ENCODE results near the gene OR6B3. TPM values are rescaled to one million over a fixed set of nuclear protein-coding genes. Genes with fewer than 3 reads are reported as not detected.

OR6B3 gene
- total RNA-seq, 1 donor from 2014 or later: not detected

- Mint-ChIP-seq H3K4me1 (ENCODE audit: low read depth) (no peaks in the 10 kb centered on the region), H3K27ac (no peak overlapping the region), H3K36me3 (ENCODE audit: low read depth) (no peaks in the 10 kb centered on the region), H3K4me3 (ENCODE audit: low read depth) (no peak overlapping the region), H3K27me3 (ENCODE audit: low read depth) (peaks cover 34% of the 10 kb centered on the region), H3K9me3 (no peaks in the 10 kb centered on the region)
- DNase-seq (ENCODE audit: low spot score): no peak
- intact Hi-C loops (cut with micrococcal nuclease): no loop called here
Measured at GRCh38 chr2:240033330-240033678, 20.0 kb downstream of the OR6B3 start.

DNA sequence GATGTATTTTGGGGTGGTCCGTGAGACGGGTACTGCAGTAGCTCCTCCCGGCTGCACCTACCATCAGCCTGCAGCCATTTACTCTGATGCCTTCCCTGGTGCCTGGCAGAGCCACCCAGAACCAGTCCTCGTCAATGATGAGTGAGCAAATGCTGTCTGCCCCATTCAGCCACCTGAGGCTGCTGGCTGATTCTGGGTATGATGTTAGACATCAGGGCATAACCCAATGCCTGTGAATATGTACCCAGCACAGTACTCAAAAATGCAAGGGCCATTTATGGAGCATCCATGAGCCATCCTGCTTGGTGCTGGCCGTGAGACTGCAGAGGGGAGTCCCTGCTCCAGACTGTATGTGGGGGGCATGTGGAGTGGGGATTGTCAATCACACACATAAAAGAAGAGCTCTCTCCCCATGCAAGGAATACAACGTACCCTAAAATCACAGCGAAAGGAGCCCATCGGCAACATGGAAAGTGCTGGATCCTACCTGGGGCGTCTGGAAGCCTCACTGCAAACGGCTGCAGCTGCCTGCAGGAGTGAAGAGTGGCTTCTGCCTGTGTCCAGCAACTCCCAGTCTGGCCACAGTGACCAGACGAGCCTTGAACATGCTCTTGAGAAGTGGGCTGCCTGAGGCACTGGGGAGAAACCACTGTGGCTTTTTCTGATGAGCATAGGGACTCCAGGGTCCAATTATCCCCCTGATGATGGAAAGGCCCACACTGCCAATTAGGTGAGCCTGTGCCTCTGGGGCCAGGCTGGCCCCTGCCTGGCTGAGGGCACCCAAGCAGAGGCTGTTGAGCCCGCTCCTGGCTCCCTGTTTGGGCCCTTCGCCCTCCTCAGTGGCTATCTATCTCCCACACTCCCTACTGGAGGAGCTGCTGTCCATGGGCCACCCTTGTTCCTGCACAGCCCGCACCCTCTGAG is 20.7 kb downstream of the OR6B3 start:
- Mint-ChIP-seq H3K9me3 (no peaks in the 10 kb centered on the region), H3K4me3 (ENCODE audit: low read depth) (no peak overlapping the region), H3K4me1 (ENCODE audit: low read depth) (no peaks in the 10 kb centered on the region), H3K27ac (no peak overlapping the region), H3K27me3 (ENCODE audit: low read depth) (peaks cover 36% of the 10 kb centered on the region), H3K36me3 (ENCODE audit: low read depth) (no peaks in the 10 kb centered on the region)
- intact Hi-C loops (cut with micrococcal nuclease): no loop called here
- DNase-seq (ENCODE audit: low spot score): no peak

DNA sequence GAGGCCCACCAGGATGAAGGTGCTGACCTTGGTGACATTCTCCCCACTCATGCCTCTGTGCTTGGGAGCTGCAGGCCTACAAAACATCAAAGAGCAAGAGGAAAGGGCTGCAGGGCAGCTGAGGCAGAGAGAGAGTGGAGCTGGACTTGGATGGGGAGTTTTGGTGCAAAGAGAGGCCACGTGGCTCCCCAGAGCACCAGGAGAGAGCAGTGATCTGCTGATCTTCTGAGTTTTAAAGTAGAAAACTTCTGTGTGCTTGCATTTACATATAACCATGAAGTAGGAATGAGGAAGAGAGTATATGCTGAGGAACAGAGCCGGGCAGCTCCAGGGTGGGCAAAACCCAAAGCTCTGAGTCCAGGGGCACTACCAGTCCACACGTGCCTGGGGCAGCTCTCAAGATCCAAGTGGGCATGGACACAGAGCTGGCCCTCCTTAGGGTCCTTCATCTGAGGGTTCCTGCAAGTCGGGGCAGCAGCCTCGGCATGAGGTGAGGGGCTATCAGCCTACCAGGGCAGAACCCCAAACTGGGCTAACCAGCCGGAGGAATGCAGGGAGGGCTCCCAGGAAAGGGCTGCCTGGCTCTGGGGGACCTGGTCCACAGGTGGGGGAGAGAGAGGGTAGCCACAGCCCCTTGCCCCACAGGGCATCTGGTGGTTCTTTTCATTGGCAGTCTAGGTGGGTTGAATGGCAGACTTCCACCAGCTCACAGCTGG is 22.8 kb downstream of the OR6B3 start, which contains the start of gene OR6B2:
Gene OR6B2 (minus strand): TSS at position 51 of the 716 bp plus-strand sequence. CDS start 0 bp downstream, at position 51.
- Mint-ChIP-seq H3K4me3 (ENCODE audit: low read depth) (no peak within 1 kb of the TSS), H3K9me3 (no peaks in the 10 kb centered on the region), H3K27ac (no peak within 1 kb of the TSS), H3K36me3 (ENCODE audit: low read depth) (no peaks in the 10 kb centered on the region), H3K27me3 (ENCODE audit: low read depth) (peaks cover 23% of the 10 kb centered on the region), H3K4me1 (ENCODE audit: low read depth) (no peaks in the 10 kb centered on the region)
- DNase-seq (ENCODE audit: low spot score): no peak
- intact Hi-C loops (cut with micrococcal nuclease): no loop called here

GRCh38 chr2:240024766-240025165 is 28.6 kb downstream of the OR6B3 start:
- intact Hi-C loops (cut with micrococcal nuclease): loop anchor here (2.0 to 10.0 kb wide), 3 partner anchors 110 to 1290 kb away; partner anchors contain the start of genes COPS9, DUSP28, HDLBP and SEPTIN2
- H3K36me3 Mint-ChIP-seq (ENCODE audit: low read depth): peaks cover 16% of the 10 kb centered on the region
- peaks cover 2% of the 10 kb centered on the region for H3K27me3 Mint-ChIP-seq (ENCODE audit: low read depth)
- H3K9me3 Mint-ChIP-seq: no peaks in the 10 kb centered on the region
- H3K4me1 Mint-ChIP-seq (ENCODE audit: low read depth): peaks cover 19% of the 10 kb centered on the region
- H3K27ac Mint-ChIP-seq: peak overlapping the region; percentile 90
- H3K4me3 Mint-ChIP-seq (ENCODE audit: low read depth): peak overlapping the region; percentile 96
- DNase-seq (ENCODE audit: low spot score): peak; percentile 17

DNA sequence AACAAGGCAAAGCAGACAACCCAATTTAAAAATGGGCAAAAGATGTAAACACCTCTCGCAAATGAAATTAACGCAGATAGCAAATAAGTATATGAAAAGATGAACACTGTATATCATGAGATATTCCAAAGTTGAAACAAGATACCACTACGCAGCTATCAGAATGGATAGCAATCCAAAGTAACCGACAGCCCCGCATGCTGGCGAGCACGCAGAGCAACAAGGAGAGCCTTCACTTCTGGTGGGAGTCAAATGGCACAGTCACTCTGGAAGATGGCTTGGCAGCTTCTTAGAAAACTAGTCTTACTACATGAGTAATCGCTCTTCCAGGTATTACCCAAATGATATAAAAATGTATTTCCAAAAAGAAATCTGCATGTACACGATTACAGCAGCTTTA is 29.5 kb downstream of the OR6B3 start:
- peaks cover 2% of the 10 kb centered on the region for H3K27me3 Mint-ChIP-seq (ENCODE audit: low read depth)
- intact Hi-C loops (cut with micrococcal nuclease): loop anchor here (2.0 to 10.0 kb wide), 3 partner anchors 111 to 1291 kb away; partner anchors contain the start of genes COPS9, DUSP28, HDLBP and SEPTIN2
- H3K36me3 Mint-ChIP-seq (ENCODE audit: low read depth): peaks cover 21% of the 10 kb centered on the region
- peaks cover 19% of the 10 kb centered on the region for H3K4me1 Mint-ChIP-seq (ENCODE audit: low read depth)
- no peak for DNase-seq (ENCODE audit: low spot score)
- H3K27ac Mint-ChIP-seq: peak overlapping the region; percentile 28
- no peaks in the 10 kb centered on the region for H3K9me3 Mint-ChIP-seq
- peak overlapping the region; percentile 96 for H3K4me3 Mint-ChIP-seq (ENCODE audit: low read depth)

GRCh38 chr2:240021488-240022104 is 31.7 kb downstream of the OR6B3 start:
- DNase-seq (ENCODE audit: low spot score): peak; percentile 48
- peaks cover 41% of the 10 kb centered on the region for H3K36me3 Mint-ChIP-seq (ENCODE audit: low read depth)
- peaks cover 19% of the 10 kb centered on the region for H3K4me1 Mint-ChIP-seq (ENCODE audit: low read depth)
- no peak overlapping the region for H3K4me3 Mint-ChIP-seq (ENCODE audit: low read depth)
- no peak overlapping the region for H3K27ac Mint-ChIP-seq
- no peaks in the 10 kb centered on the region for H3K27me3 Mint-ChIP-seq (ENCODE audit: low read depth)
- no peaks in the 10 kb centered on the region for H3K9me3 Mint-ChIP-seq
- intact Hi-C loops (cut with micrococcal nuclease): loop anchor here (10.0 kb wide), 2 partner anchors 113 to 1293 kb away; partner anchors contain the start of genes COPS9, HDLBP and SEPTIN2

DNA sequence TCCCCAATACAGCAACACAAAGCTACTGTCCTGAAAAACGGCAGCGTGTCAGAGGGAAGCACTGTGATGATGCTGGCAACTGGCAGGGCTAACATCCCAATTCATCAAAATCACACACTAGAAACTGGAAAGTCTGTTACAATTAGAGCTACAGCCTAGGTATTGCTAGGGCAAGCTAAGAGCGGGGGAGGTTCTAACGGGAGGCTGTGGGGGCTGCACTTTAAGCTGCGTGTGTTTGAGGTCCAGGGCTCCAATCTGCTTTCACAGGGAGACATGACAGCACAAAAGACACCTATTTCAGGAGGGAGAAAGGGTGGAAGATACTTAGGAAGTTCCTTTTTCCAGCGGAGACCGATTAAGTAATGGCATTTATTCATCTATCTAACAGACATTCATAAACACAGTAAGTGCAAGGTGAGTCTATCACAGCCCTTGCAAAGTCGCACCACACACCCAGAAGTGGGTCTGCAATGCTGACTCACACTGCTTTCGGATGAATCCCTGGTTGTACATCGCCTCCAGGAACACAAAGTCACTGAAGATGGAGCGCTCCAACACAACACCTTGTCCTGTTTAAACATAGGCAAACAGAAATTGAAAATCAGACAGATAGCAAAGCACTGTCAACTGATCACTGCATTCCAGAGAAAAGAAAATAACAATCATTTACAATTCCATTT is 35.1 kb downstream of the OR6B3 start:
- Mint-ChIP-seq H3K9me3 (no peaks in the 10 kb centered on the region), H3K27ac (no peak overlapping the region), H3K27me3 (ENCODE audit: low read depth) (no peaks in the 10 kb centered on the region), H3K4me3 (ENCODE audit: low read depth) (no peak overlapping the region), H3K36me3 (ENCODE audit: low read depth) (peaks cover 59% of the 10 kb centered on the region), H3K4me1 (ENCODE audit: low read depth) (peaks cover 6% of the 10 kb centered on the region)
- intact Hi-C loops (cut with micrococcal nuclease): no loop called here
- no peak for DNase-seq (ENCODE audit: low spot score)

DNA sequence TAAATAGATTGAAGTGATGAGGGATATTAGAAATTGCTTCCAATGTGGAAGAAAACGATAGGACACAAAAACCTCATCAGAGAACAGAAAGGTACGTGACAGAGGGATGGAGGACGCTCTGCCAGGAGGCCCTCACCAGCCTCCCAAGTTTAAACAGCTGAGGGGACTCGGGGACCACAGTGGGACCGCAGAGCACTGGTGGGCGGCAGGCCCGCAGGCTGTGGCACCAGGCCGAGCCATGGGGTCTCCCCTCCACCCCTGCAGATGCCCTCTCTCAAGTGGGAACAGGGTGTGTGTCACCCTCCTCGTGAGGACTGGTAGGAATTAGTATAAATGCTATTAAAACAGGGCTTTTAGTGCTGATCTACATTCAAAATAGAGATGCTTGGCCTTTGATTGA is 39.0 kb downstream of the OR6B3 start:
- no peaks in the 10 kb centered on the region for H3K27me3 Mint-ChIP-seq (ENCODE audit: low read depth)
- no peaks in the 10 kb centered on the region for H3K4me1 Mint-ChIP-seq (ENCODE audit: low read depth)
- intact Hi-C loops (cut with micrococcal nuclease): no loop called here
- H3K4me3 Mint-ChIP-seq (ENCODE audit: low read depth): no peak overlapping the region
- H3K9me3 Mint-ChIP-seq: no peaks in the 10 kb centered on the region
- no peak for DNase-seq (ENCODE audit: low spot score)
- H3K36me3 Mint-ChIP-seq (ENCODE audit: low read depth): peaks cover 72% of the 10 kb centered on the region
- H3K27ac Mint-ChIP-seq: no peak overlapping the region

DNA sequence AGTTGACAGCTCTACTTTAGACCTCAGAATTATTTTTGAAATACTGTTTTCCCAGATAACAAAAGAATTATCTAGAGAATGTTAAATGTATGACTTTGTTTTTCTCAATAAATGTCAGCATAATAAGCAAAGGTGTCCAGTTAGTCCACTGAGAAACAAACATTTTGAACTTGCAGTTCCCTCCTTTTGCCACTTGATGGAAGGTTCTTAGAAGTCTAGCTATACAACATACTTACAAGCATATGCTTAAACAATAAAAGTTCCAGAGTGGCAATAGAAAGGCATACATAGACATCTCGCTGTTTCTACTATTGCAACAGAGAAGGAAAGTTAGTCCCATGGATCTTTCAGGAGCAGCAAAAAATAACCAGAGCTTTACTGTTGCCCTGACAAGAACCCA is 40.0 kb downstream of the OR6B3 start:
- Mint-ChIP-seq H3K4me1 (ENCODE audit: low read depth) (no peaks in the 10 kb centered on the region), H3K9me3 (no peaks in the 10 kb centered on the region), H3K4me3 (ENCODE audit: low read depth) (no peak overlapping the region), H3K27ac (no peak overlapping the region), H3K27me3 (ENCODE audit: low read depth) (no peaks in the 10 kb centered on the region), H3K36me3 (ENCODE audit: low read depth) (peaks cover 69% of the 10 kb centered on the region)
- DNase-seq (ENCODE audit: low spot score): no peak
- intact Hi-C loops (cut with micrococcal nuclease): no loop called here

DNA sequence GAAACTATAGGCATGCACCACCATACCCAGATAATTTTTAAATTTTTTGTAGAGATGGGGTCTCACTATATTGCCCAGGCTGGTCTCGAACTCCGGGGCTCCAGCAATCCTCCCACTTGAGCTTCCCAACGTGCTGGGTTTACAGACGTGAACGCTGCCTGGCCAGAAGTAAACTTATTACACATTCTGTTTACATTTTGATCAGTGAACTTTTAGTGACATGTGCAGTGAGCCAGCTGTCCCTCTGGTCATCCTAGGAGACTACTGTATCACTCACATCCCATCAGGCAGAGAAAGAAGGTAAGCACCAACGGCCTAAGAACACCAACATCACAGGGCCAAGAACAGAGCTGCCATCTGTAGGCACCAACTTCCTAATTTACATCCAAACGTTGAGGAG is 50.3 kb downstream of the OR6B3 start:
- intact Hi-C loops (cut with micrococcal nuclease): no loop called here
- H3K36me3 Mint-ChIP-seq (ENCODE audit: low read depth): peaks cover 65% of the 10 kb centered on the region
- H3K27me3 Mint-ChIP-seq (ENCODE audit: low read depth): no peaks in the 10 kb centered on the region
- H3K9me3 Mint-ChIP-seq: no peaks in the 10 kb centered on the region
- H3K4me3 Mint-ChIP-seq (ENCODE audit: low read depth): no peak overlapping the region
- H3K4me1 Mint-ChIP-seq (ENCODE audit: low read depth): no peaks in the 10 kb centered on the region
- H3K27ac Mint-ChIP-seq: no peak overlapping the region
- DNase-seq (ENCODE audit: low spot score): no peak

- H3K27me3 Mint-ChIP-seq (ENCODE audit: low read depth): no peaks in the 10 kb centered on the region
- no peak for DNase-seq (ENCODE audit: low spot score)
- peaks cover 58% of the 10 kb centered on the region for H3K36me3 Mint-ChIP-seq (ENCODE audit: low read depth)
- intact Hi-C loops (cut with micrococcal nuclease): no loop called here
- no peaks in the 10 kb centered on the region for H3K9me3 Mint-ChIP-seq
- H3K4me1 Mint-ChIP-seq (ENCODE audit: low read depth): no peaks in the 10 kb centered on the region
- H3K27ac Mint-ChIP-seq: no peak overlapping the region
- H3K4me3 Mint-ChIP-seq (ENCODE audit: low read depth): no peak overlapping the region
Measured at GRCh38 chr2:240000671-240001070, 52.6 kb downstream of the OR6B3 start.

- no peak for DNase-seq (ENCODE audit: low spot score)
- Mint-ChIP-seq H3K27ac (no peak overlapping the region), H3K4me3 (ENCODE audit: low read depth) (no peak overlapping the region), H3K27me3 (ENCODE audit: low read depth) (no peaks in the 10 kb centered on the region), H3K36me3 (ENCODE audit: low read depth) (peaks cover 40% of the 10 kb centered on the region), H3K4me1 (ENCODE audit: low read depth) (no peaks in the 10 kb centered on the region), H3K9me3 (no peaks in the 10 kb centered on the region)
- intact Hi-C loops (cut with micrococcal nuclease): loop anchor here (10.0 kb wide), 1 partner anchor 963 kb away; no protein-coding TSS in a partner anchor
Measured at GRCh38 chr2:239997686-239998409, 55.5 kb downstream of the OR6B3 start.

All from activated T-helper 2 cell treated with anti-CD3 and anti-CD28 coated beads, Interferon-gamma antibody, Interleukin-2, Interleukin-4, amounts not matched to agents 10 μg/mL and 5 μg/mL and 100 μg/mL, durations not matched to agents 14 hours and 24 hours and 36 hours (primary cell).